Measurements from ENCODE around the gene SHANK3. TPM values are rescaled to one million over a fixed set of nuclear protein-coding genes. Genes with fewer than 3 reads are reported as not detected.

The SHANK3 gene
- total RNA-seq, 1 donor from 2014 or later: 10.6 TPM

DNA sequence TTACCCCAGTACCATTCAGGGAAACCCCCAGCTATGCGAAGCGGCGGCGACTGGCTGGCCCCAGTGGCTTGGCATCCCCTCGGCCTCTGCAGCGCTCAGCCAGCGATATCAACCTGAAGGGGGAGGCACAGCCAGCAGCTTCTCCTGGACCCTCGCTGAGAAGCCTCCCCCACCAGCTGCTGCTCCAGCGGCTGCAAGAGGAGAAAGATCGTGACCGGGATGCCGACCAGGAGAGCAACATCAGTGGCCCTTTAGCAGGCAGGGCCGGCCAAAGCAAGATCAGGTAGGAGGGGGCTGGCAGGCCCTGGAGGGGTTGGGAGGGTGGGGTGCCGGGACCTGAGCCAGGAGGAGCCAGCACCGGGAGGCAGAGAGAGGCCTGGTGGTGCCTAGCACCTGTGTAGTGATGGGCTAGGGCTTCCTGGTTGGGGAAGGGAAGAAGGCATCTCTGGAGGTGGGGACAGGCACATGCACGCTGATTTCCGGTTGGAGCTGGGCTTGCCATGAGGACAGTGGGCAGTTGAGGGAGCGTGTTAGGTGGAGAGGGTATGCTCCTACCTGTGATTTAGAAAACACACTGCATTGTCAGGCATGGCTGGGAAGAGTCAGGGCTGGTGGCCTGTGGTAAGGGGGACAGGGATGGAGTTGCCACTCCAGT lies 22.3 kb downstream of the SHANK3 start:
- Mint-ChIP-seq H3K9me3 (ENCODE audit: unreplicated experiment) (no peaks in the 10 kb centered on the region), H3K27me3 (ENCODE audit: low read depth, unreplicated experiment) (peaks cover 9% of the 10 kb centered on the region), H3K36me3 (ENCODE audit: low read depth, unreplicated experiment) (peaks cover 3% of the 10 kb centered on the region), H3K4me1 (ENCODE audit: low read depth, unreplicated experiment) (peaks cover 7% of the 10 kb centered on the region), H3K27ac (ENCODE audit: unreplicated experiment) (no peak overlapping the region), H3K4me3 (ENCODE audit: unreplicated experiment) (no peak overlapping the region)
- H3K4me2 ChIP-seq (ENCODE audit: low read length): no peak overlapping the region
- H3K36me3 ChIP-seq (ENCODE audit: insufficient read depth, low read length): no peaks in the 10 kb centered on the region
- H3K9ac ChIP-seq (ENCODE audit: low read length): no peak overlapping the region
- no peak for FAIRE-seq
- H3K27me3 ChIP-seq (ENCODE audit: insufficient read depth, low read length): no peaks in the 10 kb centered on the region
- peaks cover 10% of the 10 kb centered on the region for H3K4me1 ChIP-seq (ENCODE audit: insufficient read depth, low read length)
- TF ChIP-seq, protein P1, sequence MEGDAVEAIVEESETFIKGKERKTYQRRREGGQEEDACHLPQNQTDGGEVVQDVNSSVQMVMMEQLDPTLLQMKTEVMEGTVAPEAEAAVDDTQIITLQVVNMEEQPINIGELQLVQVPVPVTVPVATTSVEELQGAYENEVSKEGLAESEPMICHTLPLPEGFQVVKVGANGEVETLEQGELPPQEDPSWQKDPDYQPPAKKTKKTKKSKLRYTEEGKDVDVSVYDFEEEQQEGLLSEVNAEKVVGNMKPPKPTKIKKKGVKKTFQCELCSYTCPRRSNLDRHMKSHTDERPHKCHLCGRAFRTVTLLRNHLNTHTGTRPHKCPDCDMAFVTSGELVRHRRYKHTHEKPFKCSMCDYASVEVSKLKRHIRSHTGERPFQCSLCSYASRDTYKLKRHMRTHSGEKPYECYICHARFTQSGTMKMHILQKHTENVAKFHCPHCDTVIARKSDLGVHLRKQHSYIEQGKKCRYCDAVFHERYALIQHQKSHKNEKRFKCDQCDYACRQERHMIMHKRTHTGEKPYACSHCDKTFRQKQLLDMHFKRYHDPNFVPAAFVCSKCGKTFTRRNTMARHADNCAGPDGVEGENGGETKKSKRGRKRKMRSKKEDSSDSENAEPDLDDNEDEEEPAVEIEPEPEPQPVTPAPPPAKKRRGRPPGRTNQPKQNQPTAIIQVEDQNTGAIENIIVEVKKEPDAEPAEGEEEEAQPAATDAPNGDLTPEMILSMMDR (IDR thresholded peaks at IDR 0.05; ENCODE audit: insufficient read depth, low read depth, low read length): no peak
- TF ChIP-seq EZH2 (IDR thresholded peaks at IDR 0.05; ENCODE audit: insufficient read depth, low read length): no peak
- H2AFZ ChIP-seq (ENCODE audit: low read depth, low read length): no peak overlapping the region
- no peak overlapping the region for H3K27ac ChIP-seq (ENCODE audit: low read depth, low read length)
- H3K4me3 ChIP-seq (ENCODE audit: insufficient read depth, low read depth, low read length): no peak overlapping the region
- no peaks in the 10 kb centered on the region for H3K9me3 ChIP-seq (ENCODE audit: insufficient read depth, low read depth, low read length)
- H4K20me1 ChIP-seq (ENCODE audit: insufficient read depth, low read length): peaks cover 12% of the 10 kb centered on the region
- H3K79me2 ChIP-seq (ENCODE audit: insufficient read depth, low read length): no peaks in the 10 kb centered on the region
- no peak for DNase-seq (ENCODE audit: low read depth)

DNA sequence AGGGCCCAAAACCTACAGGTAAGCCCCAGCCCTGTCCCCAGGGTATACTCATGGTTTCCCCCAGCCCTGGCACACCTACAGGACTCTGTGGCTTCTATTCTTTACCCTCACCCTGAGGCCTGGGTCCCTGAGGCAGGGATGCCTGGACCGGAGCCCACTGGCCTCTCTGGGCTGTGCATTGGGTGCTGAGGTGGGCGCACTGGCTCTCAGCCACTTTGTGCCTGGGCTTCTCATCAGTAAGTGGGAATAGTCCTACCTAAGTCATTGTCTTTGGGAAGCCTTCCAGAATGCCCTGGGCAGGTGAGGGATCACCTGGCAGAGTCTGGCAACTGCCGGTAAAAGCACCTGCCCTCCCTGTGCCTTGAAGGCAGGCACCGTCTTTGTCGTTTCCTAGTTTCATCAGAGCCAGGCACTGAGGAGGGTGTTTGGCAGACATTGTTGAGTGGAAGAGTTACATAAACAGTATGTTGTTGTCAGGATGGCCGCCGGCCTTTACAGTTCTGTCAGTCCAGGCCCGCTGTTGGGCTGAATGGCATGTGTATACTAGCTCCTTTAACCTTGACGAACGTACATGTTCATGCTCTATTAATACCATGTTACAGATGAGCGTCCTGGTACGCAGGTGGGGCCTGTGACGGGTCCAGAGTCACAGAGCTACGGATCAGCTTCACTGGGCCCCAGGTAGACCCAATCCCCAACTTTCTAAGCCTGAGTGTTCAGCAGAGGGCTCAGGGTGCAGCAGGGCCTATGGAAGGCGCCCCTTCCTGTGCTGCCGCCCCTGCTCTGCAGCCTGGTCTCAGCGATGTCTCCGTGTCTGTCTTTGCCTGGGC lies 23.0 kb downstream of the SHANK3 start:
- Histone ChIP-seq H3K9me3 (ENCODE audit: insufficient read depth, low read depth, low read length) (no peaks in the 10 kb centered on the region), H3K27me3 (ENCODE audit: insufficient read depth, low read length) (no peaks in the 10 kb centered on the region), H3K9ac (ENCODE audit: low read length) (no peak overlapping the region), H3K4me2 (ENCODE audit: low read length) (no peak overlapping the region), H3K4me1 (ENCODE audit: insufficient read depth, low read length) (peaks cover 10% of the 10 kb centered on the region), H3K4me3 (ENCODE audit: insufficient read depth, low read depth, low read length) (no peak overlapping the region), H3K79me2 (ENCODE audit: insufficient read depth, low read length) (no peaks in the 10 kb centered on the region), H4K20me1 (ENCODE audit: insufficient read depth, low read length) (peaks cover 17% of the 10 kb centered on the region), H2AFZ (ENCODE audit: low read depth, low read length) (no peak overlapping the region), H3K27ac (ENCODE audit: low read depth, low read length) (no peak overlapping the region), H3K36me3 (ENCODE audit: insufficient read depth, low read length) (no peaks in the 10 kb centered on the region)
- TF ChIP-seq EZH2 (IDR thresholded peaks at IDR 0.05; ENCODE audit: insufficient read depth, low read length): no peak
- TF ChIP-seq, protein P1 (IDR thresholded peaks at IDR 0.05; ENCODE audit: insufficient read depth, low read depth, low read length): no peak
- H3K9me3 Mint-ChIP-seq (ENCODE audit: unreplicated experiment): no peaks in the 10 kb centered on the region
- peak overlapping the region; percentile 53 for H3K27ac Mint-ChIP-seq (ENCODE audit: unreplicated experiment)
- H3K4me1 Mint-ChIP-seq (ENCODE audit: low read depth, unreplicated experiment): peaks cover 7% of the 10 kb centered on the region
- peak overlapping the region; percentile 74 for H3K4me3 Mint-ChIP-seq (ENCODE audit: unreplicated experiment)
- no peak for DNase-seq (ENCODE audit: low read depth)
- H3K36me3 Mint-ChIP-seq (ENCODE audit: low read depth, unreplicated experiment): peaks cover 5% of the 10 kb centered on the region
- H3K27me3 Mint-ChIP-seq (ENCODE audit: low read depth, unreplicated experiment): peaks cover 11% of the 10 kb centered on the region
- no peak for FAIRE-seq
